ENCODE results near the gene YIPF4.
"Not testable (repeated sequence)": the region's sequence is repeated elsewhere in the genome, so short reads cannot be mapped to it uniquely, and the experiment has no call there.

The YIPF4 gene

GRCh38 chr2:32272279-32272678, 5.4 kb upstream of the YIPF4 start:
- Histone ChIP-seq H3K27ac (no peak overlapping the region), H3K9me3 (ENCODE audit: severe bottlenecking) (no peaks in the 10 kb centered on the region), H3K4me3 (ENCODE audit: low read depth, low read length) (no peak overlapping the region), H3K27me3 (ENCODE audit: insufficient read depth, low read depth, severe bottlenecking) (no peaks in the 10 kb centered on the region), H3K36me3 (no peaks in the 10 kb centered on the region)
- no peak for DNase-seq
- no peak for TF ChIP-seq CTCF (IDR thresholded peaks at IDR 0.05; ENCODE audit: low read depth, low read length)

- no peak overlapping the region for H3K4me3 ChIP-seq (ENCODE audit: low read depth, low read length)
- DNase-seq = no peak
- no peak for TF ChIP-seq CTCF (IDR thresholded peaks at IDR 0.05; ENCODE audit: low read depth, low read length)
- H3K27me3 ChIP-seq (ENCODE audit: insufficient read depth, low read depth, severe bottlenecking) = no peaks in the 10 kb centered on the region
- H3K9me3 ChIP-seq (ENCODE audit: severe bottlenecking) = no peaks in the 10 kb centered on the region
- H3K36me3 ChIP-seq = peaks cover 5% of the 10 kb centered on the region
- H3K27ac ChIP-seq = no peak overlapping the region
Observed at GRCh38 chr2:32274289-32274688, 3.4 kb upstream of the YIPF4 start.

GRCh38 chr2:32275790-32276189, 1.9 kb upstream of the YIPF4 start:
- H3K4me3 ChIP-seq (ENCODE audit: low read depth, low read length); DNase-seq; H3K9me3 ChIP-seq (ENCODE audit: severe bottlenecking); H3K27ac ChIP-seq; H3K36me3 ChIP-seq; H3K27me3 ChIP-seq (ENCODE audit: insufficient read depth, low read depth, severe bottlenecking): not testable (repeated sequence)

GRCh38 chr2:32277363-32277673, 386 bp upstream of the YIPF4 start:
- Histone ChIP-seq H3K36me3 (peaks cover 21% of the 10 kb centered on the region), H3K4me3 (ENCODE audit: low read depth, low read length) (peak overlapping the region; percentile 89), H3K9me3 (ENCODE audit: severe bottlenecking) (no peaks in the 10 kb centered on the region), H3K27me3 (ENCODE audit: insufficient read depth, low read depth, severe bottlenecking) (no peaks in the 10 kb centered on the region), H3K27ac (peak overlapping the region; percentile 87)
- no peak for DNase-seq
- TF ChIP-seq CTCF (IDR thresholded peaks at IDR 0.05; ENCODE audit: low read depth, low read length) = no peak

GRCh38 chr2:32278478-32278853, 762 bp downstream of the YIPF4 start:
- DNase-seq = no peak
- TF ChIP-seq CTCF (IDR thresholded peaks at IDR 0.05; ENCODE audit: low read depth, low read length) = no peak
- H3K9me3 ChIP-seq (ENCODE audit: severe bottlenecking) = no peaks in the 10 kb centered on the region

GRCh38 chr2:32284321-32284720, 6.6 kb downstream of the YIPF4 start:
- H3K4me3 ChIP-seq (ENCODE audit: low read depth, low read length) = no peak overlapping the region
- no peak for TF ChIP-seq CTCF (IDR thresholded peaks at IDR 0.05; ENCODE audit: low read depth, low read length)
- H3K27me3 ChIP-seq (ENCODE audit: insufficient read depth, low read depth, severe bottlenecking) = no peaks in the 10 kb centered on the region
- no peak overlapping the region for H3K27ac ChIP-seq
- H3K9me3 ChIP-seq (ENCODE audit: severe bottlenecking) = no peaks in the 10 kb centered on the region
- H3K36me3 ChIP-seq = peaks cover 40% of the 10 kb centered on the region
- DNase-seq = no peak

More at GRCh38 chr2:32278478-32278853, 762 bp downstream of the YIPF4 start:
- Histone ChIP-seq H3K36me3 (peaks cover 30% of the 10 kb centered on the region), H3K4me3 (ENCODE audit: low read depth, low read length) (peak overlapping the region; percentile 89), H3K27me3 (ENCODE audit: insufficient read depth, low read depth, severe bottlenecking) (no peaks in the 10 kb centered on the region), H3K27ac (peak overlapping the region; percentile 87)

Data from WERI-Rb-1 (cell line).